Ecto neural progenitor cell (in vitro differentiated cells): ENCODE data around the gene ADAMTS14.

Experiments used
- DNase-seq: peaks from one replicate; pipeline ENCODE4 v3.0.0-alpha.2; 2018; ENCODE audit warnings: low spot score

ADAMTS14 gene

GRCh38 chr10:70729763-70730357 lies 57.6 kb downstream of the ADAMTS14 start:
- no peak for DNase-seq

- no peak for DNase-seq
Measured at GRCh38 chr10:70730955-70731354, 58.6 kb downstream of the ADAMTS14 start.

DNA sequence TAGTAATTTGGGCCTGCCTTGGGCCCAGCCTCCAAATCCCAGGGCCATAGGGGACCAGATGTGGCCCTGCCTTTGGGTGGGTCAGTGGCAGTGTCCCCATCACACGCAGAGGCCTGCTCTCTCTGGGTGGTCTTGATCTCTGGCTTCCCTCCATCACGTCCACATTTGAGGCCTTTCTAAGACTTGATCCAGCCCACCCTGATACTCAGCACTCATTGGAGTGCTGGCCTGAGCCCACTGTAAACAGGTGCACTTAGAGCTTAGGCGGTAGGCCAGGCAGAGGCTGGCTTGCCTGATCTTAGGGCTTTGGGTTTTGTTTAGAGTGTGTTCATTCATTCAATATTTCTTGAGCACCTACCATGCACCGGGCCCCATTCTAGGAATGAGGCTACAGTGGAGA lies 60.3 kb downstream of the ADAMTS14 start:
- DNase-seq: no peak

DNA sequence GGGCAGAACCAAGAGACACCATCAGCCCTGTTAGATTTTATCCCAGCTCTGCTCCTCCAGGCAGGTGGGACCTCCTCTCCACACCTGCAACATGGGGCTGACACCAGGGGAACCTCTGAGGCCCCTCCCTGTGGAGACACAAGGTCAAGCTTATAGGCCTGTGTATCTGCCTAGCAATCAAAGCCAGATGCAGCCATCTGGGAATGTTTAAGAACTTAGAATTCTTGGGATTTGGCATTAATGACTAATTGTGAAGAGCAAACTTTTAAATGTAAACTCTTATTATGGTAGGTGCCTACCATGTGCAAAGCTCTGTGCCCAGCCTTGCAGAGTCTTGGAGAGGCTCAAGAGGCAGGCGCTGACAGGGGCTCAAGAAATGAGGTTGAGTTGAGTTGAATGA lies 60.7 kb downstream of the ADAMTS14 start:
- no peak for DNase-seq

- DNase-seq: no peak
Measured at GRCh38 chr10:70735161-70735560, 62.9 kb downstream of the ADAMTS14 start.

DNA sequence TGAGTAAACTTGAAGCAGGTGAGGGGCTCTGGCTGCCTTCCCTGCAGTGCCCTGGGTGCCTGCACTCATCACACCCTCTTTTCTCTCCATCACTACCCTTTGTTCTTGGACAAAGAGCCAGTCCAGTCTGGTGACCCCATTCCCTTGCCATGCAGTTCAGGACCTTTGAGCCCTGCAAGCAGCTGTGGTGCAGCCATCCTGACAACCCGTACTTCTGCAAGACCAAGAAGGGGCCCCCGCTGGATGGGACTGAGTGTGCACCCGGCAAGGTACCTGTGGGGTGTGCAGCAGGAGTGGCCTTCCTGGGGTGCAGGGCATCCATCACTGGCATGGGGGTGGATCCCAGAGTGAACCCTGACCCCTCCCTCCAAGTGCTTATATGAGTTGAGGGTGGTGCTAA lies 64.2 kb downstream of the ADAMTS14 start:
- DNase-seq: no peak

- no peak for DNase-seq
Measured at GRCh38 chr10:70737250-70737649, 64.9 kb downstream of the ADAMTS14 start.

- no peak for DNase-seq
Measured at GRCh38 chr10:70738006-70738760, 65.9 kb downstream of the ADAMTS14 start.

DNA sequence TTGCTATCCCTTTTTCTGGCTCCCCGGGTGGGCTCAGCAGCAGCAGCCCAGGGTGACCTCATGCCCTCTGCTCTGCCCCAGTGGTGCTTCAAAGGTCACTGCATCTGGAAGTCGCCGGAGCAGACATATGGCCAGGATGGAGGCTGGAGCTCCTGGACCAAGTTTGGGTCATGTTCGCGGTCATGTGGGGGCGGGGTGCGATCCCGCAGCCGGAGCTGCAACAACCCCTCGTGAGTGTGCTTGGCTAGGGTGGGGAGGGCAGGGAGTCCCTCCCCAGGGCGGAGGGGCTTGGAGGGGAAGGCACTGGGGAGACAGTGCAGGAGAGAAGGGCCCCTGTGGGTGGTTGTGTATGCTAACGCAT lies 66.4 kb downstream of the ADAMTS14 start:
- DNase-seq: no peak

GRCh38 chr10:70740406-70741288 lies 68.3 kb downstream of the ADAMTS14 start:
- no peak for DNase-seq

- DNase-seq: no peak
Measured at GRCh38 chr10:70742537-70743429, 70.5 kb downstream of the ADAMTS14 start.

DNA sequence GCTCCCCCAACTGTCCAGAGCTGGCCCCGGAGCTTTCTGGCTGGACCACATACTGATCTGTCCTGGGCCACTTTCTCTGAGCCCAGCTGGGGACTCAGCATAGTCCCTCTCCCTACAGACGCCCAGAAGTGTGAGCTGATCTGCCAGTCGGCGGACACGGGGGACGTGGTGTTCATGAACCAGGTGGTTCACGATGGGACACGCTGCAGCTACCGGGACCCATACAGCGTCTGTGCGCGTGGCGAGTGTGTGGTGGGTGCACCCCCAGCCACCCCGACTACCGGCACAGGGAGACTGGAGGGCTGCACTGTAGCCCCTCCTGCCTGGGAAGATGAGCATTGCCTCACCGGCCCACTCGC lies 71.1 kb downstream of the ADAMTS14 start:
- no peak for DNase-seq

- no peak for DNase-seq
Measured at GRCh38 chr10:70743879-70744278, 71.6 kb downstream of the ADAMTS14 start.

- no peak for DNase-seq
Measured at GRCh38 chr10:70744617-70745143, 72.4 kb downstream of the ADAMTS14 start.

GRCh38 chr10:70745555-70745954 lies 73.2 kb downstream of the ADAMTS14 start:
- DNase-seq: no peak

GRCh38 chr10:70747192-70747965 lies 75.1 kb downstream of the ADAMTS14 start:
- no peak for DNase-seq

GRCh38 chr10:70748305-70748704 lies 76.0 kb downstream of the ADAMTS14 start:
- DNase-seq: no peak

- no peak for DNase-seq
Measured at GRCh38 chr10:70748801-70749573, 76.7 kb downstream of the ADAMTS14 start.

DNA sequence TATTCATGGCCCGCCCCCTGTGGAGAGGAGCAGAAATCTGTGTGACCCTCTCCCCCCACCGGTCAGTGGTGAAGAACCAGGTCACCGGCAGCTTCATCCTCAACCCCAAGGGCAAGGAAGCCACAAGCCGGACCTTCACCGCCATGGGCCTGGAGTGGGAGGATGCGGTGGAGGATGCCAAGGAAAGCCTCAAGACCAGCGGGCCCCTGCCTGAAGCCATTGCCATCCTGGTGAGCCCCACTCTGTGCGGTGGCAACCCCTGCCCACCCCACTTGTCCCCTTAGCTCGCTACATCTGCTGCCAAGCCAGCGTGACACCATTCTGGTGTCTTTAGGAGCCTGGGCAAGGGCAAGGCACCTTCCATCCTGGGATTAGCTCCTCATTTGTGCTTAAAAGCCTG lies 77.5 kb downstream of the ADAMTS14 start:
- no peak for DNase-seq

DNA sequence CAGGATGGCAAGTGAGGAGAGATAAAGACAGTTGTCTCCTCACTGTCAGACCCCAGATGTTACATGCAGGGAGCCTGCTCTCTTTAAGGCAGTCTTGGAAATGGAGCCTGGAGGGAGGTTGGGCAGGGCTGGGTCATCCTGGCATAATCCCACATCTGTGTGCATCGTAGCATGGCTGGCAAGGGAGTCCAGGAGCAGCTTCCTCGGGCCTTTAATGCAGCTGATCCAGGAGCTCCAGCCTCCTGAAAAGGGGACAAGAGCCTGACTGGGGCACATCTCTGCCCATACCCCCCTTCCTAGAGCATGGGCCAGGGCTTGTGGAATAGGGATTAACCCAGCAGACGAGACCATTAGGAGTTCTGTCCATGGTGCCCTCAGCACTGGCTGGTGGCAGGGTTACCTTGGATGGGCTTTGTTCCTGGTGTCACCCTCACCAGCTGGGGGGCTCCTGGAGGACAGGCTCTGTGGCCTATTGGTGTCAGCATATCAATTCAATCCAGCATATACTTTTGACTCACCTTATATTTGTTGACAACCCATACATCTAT lies 77.9 kb downstream of the ADAMTS14 start:
- DNase-seq: no peak
